HepG2 (cell line): ENCODE measurements around the gene DPP8. TPM values are rescaled to one million over a fixed set of nuclear protein-coding genes. Genes with fewer than 3 reads are reported as not detected.

Experiments
- BORCS8-MEF2B ChIP-seq: sonication (generic); formaldehyde crosslinking; IDR thresholded peaks from 2 replicates; pipeline ENCODE4 v1.8.0; 2022; ENCODE audit warnings: mild to moderate bottlenecking, missing genetic modification reagents
- GFI1 ChIP-seq: sonication (generic); formaldehyde crosslinking; IDR thresholded peaks from 2 replicates; pipeline ENCODE4 v1.5.0; 2020; ENCODE audit warnings: missing genetic modification reagents, mild to moderate bottlenecking, borderline replicate concordance
- HOXA5 ChIP-seq: sonication (generic); formaldehyde crosslinking; IDR thresholded peaks from 2 replicates; pipeline ENCODE4 v1.4.0; 2020; ENCODE audit warnings: missing genetic modification reagents
- MATR3 ChIP-seq: sonication (generic); formaldehyde crosslinking; IDR thresholded peaks from 2 replicates; pipeline ENCODE4 v1.4.0; 2020; ENCODE audit warnings: missing genetic modification reagents
- NFE2 ChIP-seq: sonication (generic); formaldehyde crosslinking; IDR thresholded peaks from 2 replicates; pipeline ENCODE4 v1.4.0; 2020; ENCODE audit warnings: missing genetic modification reagents
- NFKB2 ChIP-seq: sonication (generic); formaldehyde crosslinking; IDR thresholded peaks from 2 replicates; pipeline ENCODE4 v1.4.0; 2020; ENCODE audit warnings: missing genetic modification reagents, borderline replicate concordance
- PAF1 ChIP-seq: IDR thresholded peaks from 2 replicates; pipeline ENCODE4 v1.6.1; 2016; ENCODE audit warnings: missing genetic modification reagents, missing compliant biosample characterization
- RORA ChIP-seq: sonication (generic); formaldehyde crosslinking; IDR thresholded peaks from 2 replicates; pipeline ENCODE4 v1.5.0; 2020; ENCODE audit warnings: mild to moderate bottlenecking, missing genetic modification reagents, moderate library complexity
- RXRB ChIP-seq: IDR thresholded peaks from 2 replicates; pipeline ENCODE4 v1.6.1; 2016; ENCODE audit warnings: borderline replicate concordance, missing genetic modification reagents, missing compliant biosample characterization
- SIX4 ChIP-seq: sonication (generic); formaldehyde crosslinking; IDR thresholded peaks from 2 replicates; pipeline ENCODE4 v1.4.0; 2020; ENCODE audit warnings: missing genetic modification reagents
- SOX13 ChIP-seq, 3 experiments: fragments of 450-650 bp in 1 of 3; sonication (generic) in 1 of 3; formaldehyde crosslinking in 1 of 3; IDR thresholded peaks in 2 of 3; conservative IDR thresholded peaks in 1 of 3; 2 replicates each; pipeline versions ENCODE4 v1.5.0 to v1.6.1; 2016 to 2020; ENCODE audit warnings: antibody characterized with exemption in 1 of 3, mild to moderate bottlenecking in 1 of 3, missing compliant biosample characterization in 1 of 3, missing genetic modification reagents in 1 of 3, moderate library complexity in 1 of 3
- TBX3 ChIP-seq: fragments of 450-650 bp; IDR thresholded peaks from 2 replicates; pipeline ENCODE4 v1.6.1; 2017; ENCODE audit warnings: antibody characterized with exemption, mild to moderate bottlenecking, inconsistent platforms, borderline replicate concordance
- XBP1 ChIP-seq: sonication (generic); formaldehyde crosslinking; IDR thresholded peaks from 2 replicates; pipeline ENCODE4 v1.5.0; 2020; ENCODE audit warnings: missing genetic modification reagents
- ZBTB7B ChIP-seq: sonication (generic); formaldehyde crosslinking; IDR thresholded peaks from 2 replicates; pipeline ENCODE4 v1.4.0; 2020; ENCODE audit warnings: missing genetic modification reagents
- ZNF547 ChIP-seq: sonication (generic); formaldehyde crosslinking; IDR thresholded peaks from 2 replicates; pipeline ENCODE4 v1.5.1; 2020; ENCODE audit warnings: mild to moderate bottlenecking, missing genetic modification reagents
- ZNF556 ChIP-seq: sonication (generic); formaldehyde crosslinking; IDR thresholded peaks from 2 replicates; pipeline ENCODE4 v1.4.0; 2020; ENCODE audit warnings: mild to moderate bottlenecking, missing genetic modification reagents, borderline replicate concordance
- ZNF598 ChIP-seq: sonication (generic); formaldehyde crosslinking; IDR thresholded peaks from 2 replicates; pipeline ENCODE4 v1.5.1; 2020; ENCODE audit warnings: mild to moderate bottlenecking, missing genetic modification reagents, borderline replicate concordance
- ZNF619 ChIP-seq: sonication (generic); formaldehyde crosslinking; IDR thresholded peaks from 2 replicates; pipeline ENCODE4 v1.4.0; 2020; ENCODE audit warnings: mild to moderate bottlenecking, missing genetic modification reagents
- ZNF816 ChIP-seq: sonication (generic); formaldehyde crosslinking; IDR thresholded peaks from 2 replicates; pipeline ENCODE4 v1.8.0; 2022; ENCODE audit warnings: missing genetic modification reagents, mild to moderate bottlenecking, borderline replicate concordance
- ZSCAN12 ChIP-seq: sonication (generic); formaldehyde crosslinking; IDR thresholded peaks from 2 replicates; pipeline ENCODE4 v1.9.0; 2021; ENCODE audit warnings: mild to moderate bottlenecking, missing genetic modification reagents
- ZSCAN20 ChIP-seq: sonication (generic); formaldehyde crosslinking; IDR thresholded peaks from 2 replicates; pipeline ENCODE4 v1.4.0; 2020; ENCODE audit warnings: missing genetic modification reagents, mild to moderate bottlenecking, borderline replicate concordance
- polyA plus RNA-seq, 8 experiments: library from polyadenylated mRNA; depleted of rRNA in 3 of 8; stranded (reverse) in 7 of 8; unstranded in 1 of 8; fragments of >200 nt; fragmentation: Illumina TruSeq in 4 of 8; extraction: Trizol in 4 of 8; gene quantifications; 2 replicates each; pipeline versions ENCODE4 v1.2.1 to v1.2.3, GENCODE V29; 2011 to 2016; ENCODE audit warnings: low read depth in 4 of 8, missing spikeins in 1 of 8, mixed read lengths in 1 of 8; ENCODE audit not compliant: insufficient read depth in 1 of 8
- total RNA-seq, 5 experiments: library from RNA; depleted of rRNA; stranded (reverse); fragments of >200 nt; fragmentation: Illumina TruSeq; extraction: Trizol; gene quantifications; 2 replicates each; pipeline ENCODE4 v1.2.3, GENCODE V29; 2016; ENCODE audit warnings: low read depth in 1 of 5
- TF ChIP-seq, protein P1 (sequence below): sonication (generic); formaldehyde crosslinking; IDR thresholded peaks from 2 replicates; pipeline ENCODE4 v1.4.0; 2020; ENCODE audit warnings: missing genetic modification reagents
- TF ChIP-seq, protein P2 (sequence below): fragments of 450-650 bp; IDR thresholded peaks from 2 replicates; pipeline ENCODE4 v1.6.1; 2017
- TF ChIP-seq, protein P3 (sequence below): sonication (generic); formaldehyde crosslinking; IDR thresholded peaks from 2 replicates; pipeline ENCODE4 v1.9.0; 2021; ENCODE audit warnings: missing genetic modification reagents, borderline replicate concordance
- TF ChIP-seq, protein P4 (sequence below): sonication (generic); formaldehyde crosslinking; IDR thresholded peaks from 2 replicates; pipeline ENCODE4 v1.9.0; 2021; ENCODE audit warnings: missing genetic modification reagents, mild to moderate bottlenecking, borderline replicate concordance

DPP8 gene
- total and polyA plus RNA-seq, 2 of the 13 experiments (the other 11 are each of a cell fraction or from before 2014, with no cell fraction given): 18.0 to 26.3 TPM

DNA sequence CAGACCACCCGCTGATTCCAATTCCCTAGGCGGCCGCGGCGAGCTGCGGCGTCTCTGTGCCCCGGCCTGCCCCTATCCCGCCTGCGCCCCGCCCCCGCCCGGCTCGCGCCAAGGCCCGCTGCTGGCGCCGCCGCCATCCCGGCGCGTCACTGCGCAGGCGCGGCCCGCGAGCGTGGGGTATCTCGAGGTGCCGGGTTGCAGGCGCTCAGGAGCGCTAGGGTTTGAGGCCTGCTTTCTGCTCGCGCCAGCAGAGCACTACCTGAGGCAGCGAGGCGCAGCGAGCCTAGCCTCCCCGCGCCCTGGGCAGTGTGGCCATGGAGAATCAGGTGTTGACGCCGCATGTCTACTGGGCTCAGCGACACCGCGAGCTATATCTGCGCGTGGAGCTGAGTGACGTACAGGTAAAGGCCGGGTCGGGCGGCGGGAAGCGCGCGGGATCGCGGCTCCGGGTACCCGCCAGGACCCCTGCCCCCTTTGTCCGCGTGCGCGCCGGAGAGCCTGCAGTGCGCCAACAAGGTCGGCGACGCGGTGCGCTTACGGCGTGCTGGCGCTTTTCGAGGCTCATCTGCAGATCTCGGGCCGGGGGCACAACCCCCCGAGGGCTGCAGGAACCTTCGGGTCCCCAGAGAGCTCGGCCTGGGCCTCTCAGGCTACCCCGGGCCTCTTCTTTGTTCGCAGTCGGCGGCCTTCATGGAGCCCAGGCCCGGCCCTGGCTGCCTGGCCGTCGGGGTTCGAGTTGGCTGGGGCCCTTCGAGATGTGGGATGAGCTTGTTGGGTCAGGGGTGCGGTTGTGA is 13.0 kb upstream of the DPP8 start, which contains the start of gene HACD3 (continued):
- TF ChIP-seq SIX4 (CRISPR knock-in tag) (no peak), ZNF598 (CRISPR knock-in tag) (peak; percentile 82; the same call in 1 of the 2 replicates), NFE2 (CRISPR knock-in tag) (peak; percentile 42; the same call in 1 of the 2 replicates), GFI1 (CRISPR knock-in tag) (peak; percentile 45; the same call in 1 of the 2 replicates), RXRB (CRISPR knock-in tag) (peak; percentile 48; the same call in 1 of the 2 replicates), ZSCAN12 (CRISPR knock-in tag) (peak; percentile 82; the same call in 1 of the 2 replicates), ZNF556 (CRISPR knock-in tag) (peak; percentile 69; the same call in 1 of the 2 replicates), ZNF619 (CRISPR knock-in tag) (peak; percentile 61; the same call in 1 of the 2 replicates), RORA (CRISPR knock-in tag) (no peak), SOX13 (IDR thresholded peaks at IDR 0.05) (no peak), SOX13 (CRISPR knock-in tag; conservative IDR thresholded peaks at IDR 0.05 in 1 of 2, IDR thresholded peaks at IDR 0.05 in 1 of 2) (peak in 1 of 2 experiments; percentile 14; a peak in 1 of 4 replicates), BORCS8-MEF2B (peak; percentile 70), PAF1 (CRISPR knock-in tag) (no peak), XBP1 (CRISPR knock-in tag) (no peak), NFKB2 (CRISPR knock-in tag) (peak; percentile 92), ZNF547 (CRISPR knock-in tag) (peak; percentile 92), ZNF816 (peak; percentile 78; the same call in 1 of the 2 replicates), TBX3 (no peak), MATR3 (CRISPR knock-in tag) (no peak), ZSCAN20 (CRISPR knock-in tag) (peak; percentile 96), ZBTB7B (peak; percentile 81), HOXA5 (peak; percentile 92)
- TF ChIP-seq, protein P1, sequence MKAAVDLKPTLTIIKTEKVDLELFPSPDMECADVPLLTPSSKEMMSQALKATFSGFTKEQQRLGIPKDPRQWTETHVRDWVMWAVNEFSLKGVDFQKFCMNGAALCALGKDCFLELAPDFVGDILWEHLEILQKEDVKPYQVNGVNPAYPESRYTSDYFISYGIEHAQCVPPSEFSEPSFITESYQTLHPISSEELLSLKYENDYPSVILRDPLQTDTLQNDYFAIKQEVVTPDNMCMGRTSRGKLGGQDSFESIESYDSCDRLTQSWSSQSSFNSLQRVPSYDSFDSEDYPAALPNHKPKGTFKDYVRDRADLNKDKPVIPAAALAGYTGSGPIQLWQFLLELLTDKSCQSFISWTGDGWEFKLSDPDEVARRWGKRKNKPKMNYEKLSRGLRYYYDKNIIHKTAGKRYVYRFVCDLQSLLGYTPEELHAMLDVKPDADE (CRISPR knock-in tag): peak; percentile 92; the same call in 1 of the 2 replicates
- TF ChIP-seq, protein P2, sequence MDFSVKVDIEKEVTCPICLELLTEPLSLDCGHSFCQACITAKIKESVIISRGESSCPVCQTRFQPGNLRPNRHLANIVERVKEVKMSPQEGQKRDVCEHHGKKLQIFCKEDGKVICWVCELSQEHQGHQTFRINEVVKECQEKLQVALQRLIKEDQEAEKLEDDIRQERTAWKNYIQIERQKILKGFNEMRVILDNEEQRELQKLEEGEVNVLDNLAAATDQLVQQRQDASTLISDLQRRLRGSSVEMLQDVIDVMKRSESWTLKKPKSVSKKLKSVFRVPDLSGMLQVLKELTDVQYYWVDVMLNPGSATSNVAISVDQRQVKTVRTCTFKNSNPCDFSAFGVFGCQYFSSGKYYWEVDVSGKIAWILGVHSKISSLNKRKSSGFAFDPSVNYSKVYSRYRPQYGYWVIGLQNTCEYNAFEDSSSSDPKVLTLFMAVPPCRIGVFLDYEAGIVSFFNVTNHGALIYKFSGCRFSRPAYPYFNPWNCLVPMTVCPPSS: no peak
- TF ChIP-seq, protein P3, sequence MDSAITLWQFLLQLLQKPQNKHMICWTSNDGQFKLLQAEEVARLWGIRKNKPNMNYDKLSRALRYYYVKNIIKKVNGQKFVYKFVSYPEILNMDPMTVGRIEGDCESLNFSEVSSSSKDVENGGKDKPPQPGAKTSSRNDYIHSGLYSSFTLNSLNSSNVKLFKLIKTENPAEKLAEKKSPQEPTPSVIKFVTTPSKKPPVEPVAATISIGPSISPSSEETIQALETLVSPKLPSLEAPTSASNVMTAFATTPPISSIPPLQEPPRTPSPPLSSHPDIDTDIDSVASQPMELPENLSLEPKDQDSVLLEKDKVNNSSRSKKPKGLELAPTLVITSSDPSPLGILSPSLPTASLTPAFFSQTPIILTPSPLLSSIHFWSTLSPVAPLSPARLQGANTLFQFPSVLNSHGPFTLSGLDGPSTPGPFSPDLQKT (CRISPR knock-in tag): no peak; the same call in 1 of the 2 replicates
- TF ChIP-seq, protein P4, sequence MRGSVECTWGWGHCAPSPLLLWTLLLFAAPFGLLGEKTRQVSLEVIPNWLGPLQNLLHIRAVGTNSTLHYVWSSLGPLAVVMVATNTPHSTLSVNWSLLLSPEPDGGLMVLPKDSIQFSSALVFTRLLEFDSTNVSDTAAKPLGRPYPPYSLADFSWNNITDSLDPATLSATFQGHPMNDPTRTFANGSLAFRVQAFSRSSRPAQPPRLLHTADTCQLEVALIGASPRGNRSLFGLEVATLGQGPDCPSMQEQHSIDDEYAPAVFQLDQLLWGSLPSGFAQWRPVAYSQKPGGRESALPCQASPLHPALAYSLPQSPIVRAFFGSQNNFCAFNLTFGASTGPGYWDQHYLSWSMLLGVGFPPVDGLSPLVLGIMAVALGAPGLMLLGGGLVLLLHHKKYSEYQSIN: no peak
